ENCODE results near the gene TEX14.

TEX14 gene, protein sequence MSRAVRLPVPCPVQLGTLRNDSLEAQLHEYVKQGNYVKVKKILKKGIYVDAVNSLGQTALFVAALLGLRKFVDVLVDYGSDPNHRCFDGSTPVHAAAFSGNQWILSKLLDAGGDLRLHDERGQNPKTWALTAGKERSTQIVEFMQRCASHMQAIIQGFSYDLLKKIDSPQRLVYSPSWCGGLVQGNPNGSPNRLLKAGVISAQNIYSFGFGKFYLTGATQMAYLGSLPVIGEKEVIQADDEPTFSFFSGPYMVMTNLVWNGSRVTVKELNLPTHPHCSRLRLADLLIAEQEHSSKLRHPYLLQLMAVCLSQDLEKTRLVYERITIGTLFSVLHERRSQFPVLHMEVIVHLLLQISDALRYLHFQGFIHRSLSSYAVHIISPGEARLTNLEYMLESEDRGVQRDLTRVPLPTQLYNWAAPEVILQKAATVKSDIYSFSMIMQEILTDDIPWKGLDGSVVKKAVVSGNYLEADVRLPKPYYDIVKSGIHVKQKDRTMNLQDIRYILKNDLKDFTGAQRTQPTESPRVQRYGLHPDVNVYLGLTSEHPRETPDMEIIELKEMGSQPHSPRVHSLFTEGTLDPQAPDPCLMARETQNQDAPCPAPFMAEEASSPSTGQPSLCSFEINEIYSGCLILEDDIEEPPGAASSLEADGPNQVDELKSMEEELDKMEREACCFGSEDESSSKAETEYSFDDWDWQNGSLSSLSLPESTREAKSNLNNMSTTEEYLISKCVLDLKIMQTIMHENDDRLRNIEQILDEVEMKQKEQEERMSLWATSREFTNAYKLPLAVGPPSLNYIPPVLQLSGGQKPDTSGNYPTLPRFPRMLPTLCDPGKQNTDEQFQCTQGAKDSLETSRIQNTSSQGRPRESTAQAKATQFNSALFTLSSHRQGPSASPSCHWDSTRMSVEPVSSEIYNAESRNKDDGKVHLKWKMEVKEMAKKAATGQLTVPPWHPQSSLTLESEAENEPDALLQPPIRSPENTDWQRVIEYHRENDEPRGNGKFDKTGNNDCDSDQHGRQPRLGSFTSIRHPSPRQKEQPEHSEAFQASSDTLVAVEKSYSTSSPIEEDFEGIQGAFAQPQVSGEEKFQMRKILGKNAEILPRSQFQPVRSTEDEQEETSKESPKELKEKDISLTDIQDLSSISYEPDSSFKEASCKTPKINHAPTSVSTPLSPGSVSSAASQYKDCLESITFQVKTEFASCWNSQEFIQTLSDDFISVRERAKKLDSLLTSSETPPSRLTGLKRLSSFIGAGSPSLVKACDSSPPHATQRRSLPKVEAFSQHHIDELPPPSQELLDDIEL (N-terminal part only)

DNA sequence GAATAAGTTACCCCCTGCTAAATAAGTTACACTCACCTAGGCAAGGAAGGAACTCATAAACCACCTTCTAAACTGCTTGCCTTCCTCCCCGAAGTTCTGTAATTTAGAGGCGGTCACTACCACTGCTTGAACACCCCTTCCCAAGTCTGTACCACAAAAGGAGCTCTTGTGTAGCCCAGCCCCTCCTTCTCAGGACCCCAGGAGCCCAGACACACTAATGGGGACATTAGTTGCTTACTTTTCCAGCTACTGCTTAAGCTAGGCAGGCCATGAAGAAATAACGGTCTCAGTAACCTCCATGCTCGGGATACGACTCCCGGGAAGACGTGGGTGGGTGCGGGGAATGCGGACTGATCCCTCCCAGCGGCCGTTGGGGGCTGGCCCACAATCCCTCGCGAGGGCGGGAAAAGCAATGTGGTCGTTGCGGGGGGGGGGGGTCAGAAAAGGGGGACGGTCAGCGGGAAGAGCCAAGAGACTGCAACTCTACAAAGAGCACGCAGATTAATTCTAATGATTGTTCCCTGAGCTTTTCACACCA lies at the start of gene TEX14:
TEX14 (minus strand) TSS at position 345 of the 538 bp plus-strand sequence. CDS start 40,044 bp downstream, outside the sequence.
- FAIRE-seq = no peak

DNA sequence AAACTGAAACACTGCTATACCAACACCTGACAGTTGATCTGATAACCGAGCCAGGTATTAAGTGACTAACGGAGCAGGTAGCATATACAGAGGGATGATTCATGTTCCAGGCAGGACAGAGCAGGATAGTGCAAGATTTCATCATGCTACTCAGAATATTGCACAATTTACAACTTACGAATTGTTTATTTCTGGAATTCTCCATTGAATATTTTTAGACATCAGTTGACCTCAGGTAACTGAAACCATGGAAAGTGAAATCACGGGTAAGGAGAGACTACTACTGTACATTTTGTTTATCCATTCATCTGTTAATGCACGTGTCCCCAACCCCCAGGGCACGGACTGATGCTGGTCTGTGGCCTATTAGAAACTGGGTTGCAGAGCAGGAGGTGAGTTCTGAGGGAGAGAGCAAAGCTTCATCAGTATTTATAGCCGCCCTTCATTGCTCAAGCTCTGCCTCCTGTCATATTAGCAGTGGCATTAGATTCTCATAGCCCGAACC lies 49.3 kb upstream of the TEX14 start:
- FAIRE-seq = no peak

DNA sequence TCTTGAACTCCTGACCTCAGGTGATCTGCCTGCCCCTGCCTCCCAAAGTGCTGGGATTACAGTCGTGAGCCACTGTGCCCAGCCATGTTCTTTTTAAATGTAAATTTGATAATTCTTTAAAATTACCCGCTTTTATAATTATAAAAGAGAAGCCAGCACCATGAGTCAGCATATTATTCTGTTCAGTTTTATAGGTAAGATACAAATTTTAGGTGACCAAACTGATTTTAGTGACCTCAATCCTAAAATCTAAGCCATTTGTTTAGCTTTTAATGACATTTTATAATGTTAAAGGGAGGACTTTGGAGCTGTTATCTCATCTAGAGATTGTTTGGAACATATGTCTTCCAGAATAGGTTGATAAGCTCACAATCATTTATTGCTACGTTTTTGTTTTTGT lies 43.0 kb upstream of the TEX14 start:
- no peak for FAIRE-seq

DNA sequence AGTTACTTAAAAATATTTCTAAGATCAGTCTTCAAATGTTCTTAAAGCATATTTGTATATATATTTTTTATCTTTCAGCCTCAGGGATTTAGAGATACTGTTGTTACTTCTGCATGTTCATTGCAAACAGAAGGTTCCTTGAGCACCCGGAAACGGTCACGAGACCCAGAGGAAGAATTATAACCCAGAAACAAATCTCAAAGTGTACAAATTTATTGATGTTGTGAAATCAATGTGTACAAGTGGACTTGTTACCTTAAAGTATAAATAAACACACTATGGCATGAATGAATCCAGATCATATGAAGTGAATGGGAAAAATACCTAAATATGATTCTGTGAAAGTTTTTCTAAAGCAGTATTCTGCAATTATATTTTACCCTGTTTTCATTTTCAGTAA lies 42.2 kb upstream of the TEX14 start:
- FAIRE-seq = no peak

DNA sequence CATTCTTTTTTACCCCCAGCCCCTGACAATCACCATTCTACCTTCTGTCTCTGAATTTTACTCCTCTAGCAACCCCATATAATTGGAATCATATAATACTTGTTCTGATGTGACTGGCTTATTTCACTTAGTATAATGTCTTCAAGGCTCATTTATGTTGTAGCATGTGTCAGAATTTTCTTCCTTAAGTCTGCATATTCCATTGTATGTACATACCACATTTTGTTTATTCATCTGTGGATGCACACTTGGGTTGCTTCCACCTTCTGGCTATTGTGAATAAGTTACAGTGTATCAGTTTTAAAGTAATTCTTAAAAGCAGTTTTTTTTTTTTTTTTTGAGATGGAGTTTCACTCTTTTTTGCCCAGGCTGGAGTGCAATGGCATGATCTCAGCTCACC lies 39.1 kb upstream of the TEX14 start:
- no peak for FAIRE-seq

DNA sequence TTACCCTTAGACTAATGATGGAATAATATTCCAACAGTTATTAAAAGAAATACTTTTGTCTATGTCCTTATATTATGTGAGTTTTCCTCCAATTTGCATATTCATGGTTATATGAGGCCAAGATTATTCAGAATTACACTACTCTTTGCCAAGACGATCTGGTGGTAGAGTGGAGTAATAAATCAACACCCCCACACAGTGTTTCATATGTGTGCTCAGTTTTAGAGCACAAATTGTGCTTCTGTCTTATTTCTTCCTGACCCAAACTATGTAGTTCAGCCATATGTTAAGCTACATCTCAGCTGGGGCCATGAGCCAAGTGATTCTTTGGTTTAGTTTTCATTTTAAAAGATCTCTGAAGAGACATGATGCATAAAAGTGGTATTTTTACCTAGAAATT lies 37.0 kb upstream of the TEX14 start:
- FAIRE-seq = no peak

DNA sequence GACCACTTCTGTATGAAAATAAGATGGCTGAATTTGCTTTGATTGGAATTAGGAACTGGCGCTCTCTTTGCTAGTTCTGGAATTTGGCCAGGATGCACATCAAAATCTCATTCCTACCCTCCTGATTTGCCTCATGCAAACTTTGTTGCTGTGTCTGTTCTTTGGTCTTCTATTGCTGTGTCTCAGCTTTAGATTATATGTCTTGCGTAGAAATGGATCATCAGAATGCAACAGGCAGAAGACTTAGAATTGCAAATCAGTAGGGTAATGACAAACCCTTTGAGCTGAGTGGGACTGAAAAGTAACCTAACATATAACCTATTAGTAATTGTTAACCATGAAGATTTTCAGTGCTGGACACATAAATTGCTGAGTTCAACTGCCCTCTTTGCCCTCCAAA lies 30.9 kb upstream of the TEX14 start:
- no peak for FAIRE-seq

DNA sequence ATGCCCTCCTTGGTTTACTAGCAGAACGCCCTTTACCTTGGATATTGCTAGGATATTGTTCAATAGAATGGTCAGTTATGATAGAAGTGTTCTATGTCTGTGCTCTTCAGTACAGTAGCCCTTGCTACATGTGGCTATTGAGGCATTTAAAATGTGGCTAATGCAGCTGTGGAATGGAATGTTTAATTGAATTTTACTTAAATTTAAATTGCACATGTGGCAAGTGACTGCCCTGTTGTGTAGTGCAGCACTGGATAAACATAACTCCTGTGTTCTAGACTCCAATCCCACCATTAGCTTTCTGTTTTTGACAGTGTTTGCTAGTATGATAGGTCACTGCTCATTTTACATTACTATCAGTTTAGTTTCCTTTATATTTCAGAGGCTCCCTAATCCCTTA lies 30.4 kb upstream of the TEX14 start:
- FAIRE-seq = no peak

DNA sequence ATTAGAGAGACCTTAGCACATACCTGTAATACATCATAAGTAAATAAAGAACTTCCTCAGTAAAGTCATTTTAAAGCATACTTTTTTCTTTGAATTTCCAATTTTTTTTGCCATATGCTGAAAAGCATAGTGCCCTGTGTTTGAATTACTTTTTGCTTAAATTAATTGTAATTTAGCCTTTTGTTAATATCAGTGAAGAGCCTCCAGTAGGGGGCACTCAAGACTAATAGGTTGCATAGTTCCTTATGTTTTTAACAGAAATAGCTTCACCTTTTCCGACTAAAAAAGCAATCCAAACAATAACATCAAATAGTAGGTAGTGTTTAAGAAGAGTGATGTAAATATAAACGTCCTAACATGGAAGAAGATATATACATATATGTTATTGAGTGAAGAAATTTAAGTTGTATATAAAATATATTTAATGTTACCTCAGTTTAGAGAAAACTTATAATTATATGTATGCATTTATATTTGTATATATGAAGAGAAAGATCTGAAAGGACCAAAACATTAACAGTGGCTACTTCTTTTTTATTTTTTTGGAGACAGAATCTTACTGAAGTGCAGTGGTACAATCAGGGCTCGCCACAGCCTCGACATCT lies 19.2 kb upstream of the TEX14 start:
- FAIRE-seq = peak; percentile 87

DNA sequence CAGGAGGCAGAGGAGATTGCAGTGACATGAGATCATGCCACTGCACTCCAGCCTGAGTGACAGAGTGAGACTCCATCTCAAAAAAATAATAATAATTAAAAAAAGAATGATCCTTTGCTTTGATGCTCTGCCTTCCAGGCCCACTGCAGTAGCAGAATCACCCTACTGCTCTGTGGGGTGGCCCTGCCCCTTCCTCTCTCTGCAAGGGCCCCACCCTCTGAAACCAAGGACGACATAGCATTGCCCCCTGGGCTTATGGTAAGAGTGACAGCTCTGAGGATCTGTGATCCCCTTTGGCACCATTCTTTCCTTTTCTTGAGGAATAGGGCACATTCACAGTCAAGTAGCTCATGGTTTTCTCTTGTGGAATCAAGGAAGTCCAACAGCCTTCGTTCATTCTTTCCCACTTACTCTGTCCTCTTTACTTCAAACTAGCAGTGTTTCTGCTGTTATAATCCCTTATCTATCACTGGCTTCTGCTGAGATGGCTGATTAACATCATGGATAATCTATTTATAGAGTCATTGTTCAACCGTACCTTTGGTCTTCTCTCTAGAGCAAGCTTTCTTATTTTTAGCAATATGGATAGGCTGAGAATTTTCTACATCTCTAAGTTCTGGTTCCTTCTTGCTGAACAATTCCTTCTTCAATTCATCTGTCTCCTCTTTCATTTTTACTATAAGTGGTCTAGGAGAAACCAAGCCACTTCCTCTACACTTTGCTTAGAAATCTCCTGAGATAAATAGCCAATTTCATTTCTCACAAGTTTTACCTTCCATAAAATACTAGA lies 14.7 kb upstream of the TEX14 start:
- FAIRE-seq = no peak

DNA sequence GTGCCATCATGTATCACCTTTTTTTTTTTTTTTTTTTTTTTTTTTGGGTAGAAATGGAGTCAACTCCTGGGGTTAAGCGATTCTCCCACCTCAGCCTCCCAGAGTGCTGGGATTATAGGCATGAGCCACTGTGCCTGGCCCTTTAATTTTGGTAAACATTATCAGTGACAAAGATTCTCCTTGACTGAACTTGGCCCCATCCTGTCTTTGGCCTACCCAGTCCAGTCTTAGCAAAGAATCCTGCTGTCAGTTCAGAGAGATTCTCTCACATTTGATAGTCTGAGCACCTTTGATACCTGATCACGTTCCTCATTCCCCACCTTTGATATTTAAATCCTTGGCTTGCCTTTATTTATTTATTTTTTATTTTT lies 12.1 kb upstream of the TEX14 start:
- FAIRE-seq = no peak

DNA sequence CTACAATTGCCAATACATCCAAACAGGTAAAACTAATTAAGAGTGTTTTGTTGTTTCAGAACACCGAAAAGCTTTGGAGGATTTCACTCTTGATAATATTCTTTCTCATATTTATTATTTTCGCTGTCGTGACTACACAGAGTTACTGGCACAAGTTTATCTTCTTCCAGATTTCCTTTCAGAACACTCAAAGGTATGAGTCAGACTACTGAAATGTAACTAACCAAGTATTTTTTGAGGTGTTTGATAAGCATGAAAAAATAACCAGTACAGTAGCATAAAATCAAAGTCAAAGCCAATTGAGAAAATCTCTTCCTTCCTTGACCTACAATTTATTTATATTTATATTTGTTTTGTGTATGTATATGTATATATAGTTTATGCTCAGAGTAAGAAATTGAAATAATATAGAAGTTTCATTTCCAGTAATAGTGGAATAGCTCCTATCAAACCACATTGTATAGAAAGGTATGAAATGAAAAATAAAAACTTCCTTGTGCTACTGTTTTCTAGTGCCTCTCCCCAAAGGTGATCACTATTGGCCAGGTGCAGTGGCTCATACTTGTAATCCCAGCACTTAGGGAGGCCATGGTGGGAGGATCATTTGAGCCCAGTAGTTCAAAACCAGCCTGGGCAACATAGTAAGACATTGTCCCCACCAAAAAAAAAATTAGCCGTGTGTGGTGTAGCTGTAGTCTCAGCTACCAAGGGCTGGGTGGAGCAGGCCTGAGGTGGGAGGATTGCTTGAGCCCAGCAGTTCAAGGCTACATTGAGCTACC lies 11.5 kb upstream of the TEX14 start:
- no peak for FAIRE-seq

DNA sequence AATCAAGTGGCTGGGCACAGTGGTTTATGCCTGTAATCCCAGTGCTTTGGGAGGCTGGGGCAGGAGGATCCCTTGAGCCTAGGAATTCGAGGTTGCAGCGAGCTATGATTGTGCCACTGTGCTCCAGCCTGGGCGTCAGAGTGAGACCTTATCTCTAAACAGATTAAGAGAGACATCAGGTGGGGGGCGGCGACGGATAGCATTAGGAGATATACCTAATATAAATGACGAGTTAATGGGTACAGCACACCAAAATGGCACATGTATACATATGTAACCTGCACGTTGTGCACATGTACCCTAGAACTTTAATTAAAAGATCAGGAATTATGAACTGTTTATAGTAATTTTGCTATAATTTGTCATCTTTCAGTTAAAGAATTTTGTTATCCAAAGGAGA lies 10.9 kb upstream of the TEX14 start:
- no peak for FAIRE-seq

DNA sequence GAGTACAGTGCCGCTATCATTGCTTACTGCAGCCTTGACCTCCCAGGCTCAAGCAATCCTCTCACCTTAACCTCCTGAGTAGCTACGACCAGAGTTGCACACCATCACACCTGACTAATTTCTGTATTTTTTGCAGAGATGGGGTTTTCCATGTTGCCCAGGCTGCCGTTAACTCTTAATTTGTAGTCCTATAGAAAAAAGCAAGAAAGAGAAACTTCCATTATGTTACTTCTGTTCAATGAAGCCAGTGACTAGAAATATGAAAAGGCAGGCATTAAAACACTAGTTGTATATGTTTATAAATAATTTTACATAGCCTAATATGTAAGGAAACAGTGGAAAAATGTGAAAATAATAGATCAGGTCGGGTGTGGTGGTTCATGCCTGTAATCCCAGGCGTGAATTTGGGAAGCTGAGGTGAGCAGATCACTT lies 10.2 kb upstream of the TEX14 start:
- no peak for FAIRE-seq

DNA sequence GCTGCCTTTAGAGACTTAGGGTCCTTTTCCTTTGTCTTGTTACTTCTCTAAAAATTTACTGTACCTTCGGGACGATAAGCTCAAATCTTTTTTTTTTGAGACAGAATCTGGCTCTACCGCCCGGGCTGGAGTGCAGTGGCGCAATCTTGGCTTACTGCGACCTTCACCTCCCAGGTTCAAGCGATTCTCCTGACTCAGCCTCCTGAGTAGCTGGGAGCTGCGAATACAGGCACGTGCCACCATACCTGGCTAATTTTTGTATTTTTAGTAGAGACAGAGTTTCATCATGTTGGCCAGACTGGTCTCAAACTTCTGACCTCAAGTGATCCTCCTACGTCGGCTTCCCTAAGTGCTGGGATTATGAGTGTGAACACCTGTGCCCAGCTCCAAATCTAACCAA lies 7.9 kb upstream of the TEX14 start:
- FAIRE-seq = no peak

DNA sequence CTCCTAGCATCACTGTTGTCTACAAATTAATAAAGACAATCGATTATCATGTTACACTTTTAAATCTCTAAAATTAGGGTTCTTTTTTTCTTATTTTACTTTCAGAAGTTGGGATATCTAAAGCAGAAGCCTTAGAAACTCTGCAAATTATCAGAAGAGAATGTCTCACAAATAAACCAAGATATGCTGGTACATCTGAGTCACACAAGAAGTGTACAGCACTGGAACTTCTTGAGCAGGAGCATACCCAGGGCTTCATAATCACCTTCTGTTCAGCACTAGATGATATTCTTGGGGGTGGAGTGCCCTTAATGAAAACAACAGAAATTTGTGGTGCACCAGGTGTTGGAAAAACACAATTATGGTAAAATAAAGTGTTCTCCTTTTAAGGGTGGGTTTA lies 3.0 kb upstream of the TEX14 start:
- FAIRE-seq = no peak

DNA sequence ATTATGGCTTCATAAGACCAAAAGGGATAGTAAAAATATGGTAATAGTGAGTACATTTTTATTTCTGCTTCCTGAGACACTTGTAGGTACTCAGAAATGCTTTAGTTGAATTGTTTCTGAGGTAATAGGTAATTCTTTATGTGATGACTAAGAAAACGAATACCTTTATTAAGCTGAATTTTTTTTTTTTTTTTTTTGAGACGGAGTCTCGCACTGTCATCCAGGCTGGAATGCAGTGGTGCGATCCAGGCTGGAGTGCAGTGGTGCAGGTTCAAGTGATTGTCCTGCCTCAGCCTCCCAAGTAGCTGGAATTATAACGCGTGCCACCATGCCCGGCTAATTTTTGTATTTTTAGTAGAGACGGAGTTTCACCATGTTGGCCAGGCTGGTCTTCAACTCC lies 2.5 kb upstream of the TEX14 start:
- FAIRE-seq = no peak

DNA sequence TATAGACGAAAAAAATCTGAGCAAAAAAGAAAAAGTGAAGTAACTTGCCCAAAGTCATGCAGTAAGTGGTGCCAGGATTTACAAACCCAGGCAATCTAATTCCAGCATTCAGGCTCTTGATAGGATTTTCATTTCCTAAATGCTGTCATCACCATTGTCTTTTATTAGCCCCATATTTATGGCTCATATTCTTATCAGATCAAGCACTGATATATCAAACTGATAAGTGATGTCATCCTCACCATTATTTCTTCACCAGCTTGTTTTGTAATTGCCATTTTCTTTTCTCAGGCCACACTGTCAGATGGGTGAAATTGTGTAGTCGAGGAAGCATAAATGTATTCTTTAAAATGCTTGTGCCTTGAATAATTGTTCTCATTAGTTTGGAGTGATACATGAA lies 1.9 kb upstream of the TEX14 start:
- no peak for FAIRE-seq

DNA sequence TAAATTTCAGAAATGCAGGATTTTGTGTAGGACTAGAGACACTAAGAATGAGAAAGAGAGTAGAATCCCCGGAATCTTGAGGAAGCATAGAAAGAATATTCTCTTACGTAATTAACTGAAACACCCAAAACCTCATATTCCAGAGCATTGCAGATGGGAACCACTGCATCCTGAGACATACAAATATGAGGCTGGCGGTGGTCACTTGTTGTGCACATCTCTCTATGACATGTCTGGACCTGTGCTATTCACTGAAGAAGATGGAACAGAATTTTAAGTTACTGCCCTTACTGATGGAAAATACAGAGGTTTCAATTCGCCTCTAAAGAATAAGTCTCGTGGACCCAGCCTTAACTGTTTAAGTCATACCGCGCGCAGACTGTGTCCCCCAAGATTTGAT lies 1.4 kb upstream of the TEX14 start:
- no peak for FAIRE-seq

DNA sequence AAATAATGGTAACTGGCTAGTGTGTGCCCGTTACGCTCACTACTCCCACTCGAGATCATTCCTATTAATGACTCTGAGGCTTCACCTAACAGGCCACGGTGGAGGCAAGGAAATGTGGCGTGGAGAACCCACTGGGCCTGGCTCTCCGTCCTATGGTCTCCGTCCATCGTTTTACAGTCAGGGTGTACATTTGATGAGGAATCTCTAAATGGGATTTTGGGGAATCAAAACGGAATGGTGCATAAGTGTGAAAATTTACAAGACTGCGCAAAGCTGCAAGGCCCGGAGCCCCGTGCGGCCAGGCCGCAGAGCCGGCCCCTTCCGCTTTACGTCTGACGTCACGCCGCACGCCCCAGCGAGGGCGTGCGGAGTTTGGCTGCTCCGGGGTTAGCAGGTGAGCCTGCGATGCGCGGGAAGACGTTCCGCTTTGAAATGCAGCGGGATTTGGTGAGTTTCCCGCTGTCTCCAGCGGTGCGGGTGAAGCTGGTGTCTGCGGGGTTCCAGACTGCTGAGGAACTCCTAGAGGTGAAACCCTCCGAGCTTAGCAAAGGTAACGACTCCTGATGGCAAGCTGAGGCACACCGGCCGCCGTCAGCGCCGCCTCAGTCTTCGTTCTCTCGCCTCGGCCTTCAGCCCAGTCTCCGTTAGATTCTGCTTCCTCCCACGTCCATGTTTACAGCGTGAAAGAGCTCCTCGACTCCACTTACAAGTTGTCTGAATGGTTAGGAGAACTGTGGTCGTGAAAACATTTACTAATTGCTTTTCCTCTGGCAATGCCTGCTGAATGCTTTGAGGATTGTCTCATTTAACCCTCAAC lies 602 bp upstream of the TEX14 start, which contains the start of gene RAD51C:
RAD51C (plus strand) TSS at position 364 of the 817 bp plus-strand sequence; CDS start at position 406, 42 bp downstream.
- no peak for FAIRE-seq

All from TTC549 (cell line).